Ascending aorta (tissue), 2 donors: Measurements from ENCODE around the gene PITPNC1. TPM values are rescaled to one million over a fixed set of nuclear protein-coding genes. Genes with fewer than 3 reads are reported as not detected.
"Not testable (repeated sequence)": the region's sequence is repeated elsewhere in the genome, so short reads cannot be mapped to it uniquely, and the experiment has no call there.

Experiments
- DNase-seq, 2 donors: peaks; one replicate each; pipeline ENCODE4 v3.0.0-alpha.2; 2019; ENCODE audit warnings: low spot score in 2 of 2
- H3K27ac ChIP-seq, 2 donors: fragments of 200-600 bp; sonication (generic); one replicate each; pipeline ENCODE4 v1.5.1; 2016 to 2017; ENCODE audit warnings: mild to moderate bottlenecking in 1 of 2
- H3K27me3 ChIP-seq: fragments of 200-600 bp; sonication (generic); one replicate; pipeline ENCODE4 v1.5.1; 2017
- H3K36me3 ChIP-seq, 2 donors: fragments of 200-600 bp; sonication (generic); one replicate each; pipeline ENCODE4 v1.5.1; 2016
- H3K4me1 ChIP-seq, 2 donors: fragments of 200-600 bp; sonication (generic); one replicate each; pipeline ENCODE4 v1.5.1; 2016 to 2017; ENCODE audit warnings: mild to moderate bottlenecking in 1 of 2
- H3K4me3 ChIP-seq, 2 donors: fragments of 200-600 bp; sonication (generic); one replicate each; pipeline ENCODE4 v1.5.1; 2016 to 2017; ENCODE audit warnings: mild to moderate bottlenecking in 1 of 2
- H3K9me3 ChIP-seq, 2 donors: fragments of 200-600 bp; sonication (generic); one replicate each; pipeline ENCODE4 v1.5.1; 2016
- intact Hi-C: fragments of 100-400 bp; cut with DNase I; formaldehyde crosslinking; loops from one replicate; pipeline ENCODE4 v1.15.1; 2023
- total RNA-seq: library from RNA; depleted of rRNA; stranded (reverse); fragments of >200 nt; gene quantifications from one replicate; pipeline ENCODE4 v1.1.0, GENCODE V29; 2016
- TF ChIP-seq, protein P1 (sequence below), 3 experiments: fragments of 200-600 bp in 2 of 3; fragments of 450-650 bp in 1 of 3; sonication (generic) in 2 of 3; IDR thresholded peaks; one replicate each; pipeline ENCODE4 v1.5.1; 2016 to 2019; ENCODE audit warnings: antibody characterized with exemption in 3 of 3, mild to moderate bottlenecking in 1 of 3, moderate library complexity in 1 of 3

PITPNC1 gene
- total RNA-seq, 1 donor from 2014 or later: 10.9 TPM

DNA sequence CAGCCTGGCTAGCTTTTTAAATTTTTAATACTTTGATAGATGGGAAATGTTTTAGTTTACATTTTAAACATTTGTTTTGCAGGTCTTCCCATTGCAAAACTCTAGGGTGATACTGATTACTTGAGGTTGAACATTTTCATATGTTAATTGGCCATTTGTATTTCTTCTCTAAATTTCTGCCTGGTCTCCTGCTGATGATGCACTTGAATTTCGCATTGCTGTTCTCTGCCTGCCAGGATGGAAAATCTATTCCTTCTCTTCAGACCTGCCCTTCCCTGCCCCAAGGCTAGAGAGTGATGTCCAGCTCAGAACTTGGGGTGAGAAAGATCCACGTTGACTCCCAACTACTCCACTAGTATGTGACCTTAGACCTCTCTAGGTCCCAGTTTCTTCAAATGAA is 134.7 kb downstream of the PITPNC1 start:
- H3K27me3 ChIP-seq: no peaks in the 10 kb centered on the region
- intact Hi-C loops: no loop called here
- no peaks in the 10 kb centered on the region for H3K36me3 ChIP-seq
- no peaks in the 10 kb centered on the region for H3K4me1 ChIP-seq
- no peak overlapping the region for H3K4me3 ChIP-seq
- H3K27ac ChIP-seq: no peak overlapping the region
- DNase-seq: no peak
- TF ChIP-seq, protein P1, sequence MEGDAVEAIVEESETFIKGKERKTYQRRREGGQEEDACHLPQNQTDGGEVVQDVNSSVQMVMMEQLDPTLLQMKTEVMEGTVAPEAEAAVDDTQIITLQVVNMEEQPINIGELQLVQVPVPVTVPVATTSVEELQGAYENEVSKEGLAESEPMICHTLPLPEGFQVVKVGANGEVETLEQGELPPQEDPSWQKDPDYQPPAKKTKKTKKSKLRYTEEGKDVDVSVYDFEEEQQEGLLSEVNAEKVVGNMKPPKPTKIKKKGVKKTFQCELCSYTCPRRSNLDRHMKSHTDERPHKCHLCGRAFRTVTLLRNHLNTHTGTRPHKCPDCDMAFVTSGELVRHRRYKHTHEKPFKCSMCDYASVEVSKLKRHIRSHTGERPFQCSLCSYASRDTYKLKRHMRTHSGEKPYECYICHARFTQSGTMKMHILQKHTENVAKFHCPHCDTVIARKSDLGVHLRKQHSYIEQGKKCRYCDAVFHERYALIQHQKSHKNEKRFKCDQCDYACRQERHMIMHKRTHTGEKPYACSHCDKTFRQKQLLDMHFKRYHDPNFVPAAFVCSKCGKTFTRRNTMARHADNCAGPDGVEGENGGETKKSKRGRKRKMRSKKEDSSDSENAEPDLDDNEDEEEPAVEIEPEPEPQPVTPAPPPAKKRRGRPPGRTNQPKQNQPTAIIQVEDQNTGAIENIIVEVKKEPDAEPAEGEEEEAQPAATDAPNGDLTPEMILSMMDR (IDR thresholded peaks at IDR 0.05): no peak
- peaks cover 0 to 6% of the 10 kb centered on the region in 2 donors for H3K9me3 ChIP-seq

DNA sequence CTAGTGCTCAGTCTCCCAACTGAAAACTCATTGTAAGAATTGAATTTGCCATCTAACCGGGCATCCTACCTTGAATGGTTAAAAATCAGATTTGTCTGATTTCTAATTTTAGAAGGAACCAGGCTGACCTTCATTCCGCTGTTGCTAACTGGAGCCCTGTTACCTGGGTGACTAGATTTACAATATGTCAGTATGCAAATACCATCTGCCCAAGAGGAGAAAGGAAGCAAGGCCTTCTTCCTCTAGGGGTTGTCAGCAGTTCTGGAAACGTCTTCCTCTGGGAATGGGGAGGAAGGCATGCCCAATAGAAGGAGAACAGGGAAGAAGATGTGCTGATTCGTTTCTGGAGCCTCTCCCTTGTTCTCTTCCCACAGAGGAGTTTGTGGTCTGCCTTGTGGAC is 137.9 kb downstream of the PITPNC1 start:
- DNase-seq: no peak
- Histone ChIP-seq H3K4me1 (no peaks in the 10 kb centered on the region), H3K4me3 (no peak overlapping the region), H3K36me3 (no peaks in the 10 kb centered on the region), H3K27me3 (no peaks in the 10 kb centered on the region), H3K9me3 (no peaks in the 10 kb centered on the region), H3K27ac (no peak overlapping the region)
- TF ChIP-seq, protein P1 (IDR thresholded peaks at IDR 0.05): no peak
- intact Hi-C loops: no loop called here

DNA sequence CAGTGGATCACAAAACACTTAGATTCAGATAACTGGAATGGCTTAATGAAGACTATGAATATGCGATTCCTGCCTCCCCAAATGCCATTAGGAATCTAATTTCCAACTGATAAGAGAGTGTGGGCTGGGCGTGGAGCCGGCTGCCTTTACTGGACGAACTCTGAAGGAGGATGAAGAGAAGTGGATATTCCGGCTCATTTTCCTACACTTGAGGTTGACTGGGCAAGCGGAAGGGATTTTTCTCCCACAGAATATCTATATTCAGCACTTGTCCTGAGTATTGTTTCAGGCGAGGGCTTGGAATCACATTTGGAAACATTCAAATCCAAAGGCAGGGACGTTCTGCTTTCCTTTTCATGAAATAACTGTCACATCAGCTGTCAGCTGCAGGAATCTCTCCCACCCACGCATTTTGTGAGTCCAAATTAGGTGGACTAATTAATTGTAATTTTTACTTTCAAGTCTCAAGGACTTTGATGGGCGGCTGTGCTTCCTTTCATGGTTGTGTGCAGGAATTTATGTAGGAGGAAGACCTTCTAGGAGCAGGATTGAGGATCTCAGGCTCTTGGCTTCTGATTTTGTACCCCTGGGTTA is 138.5 kb downstream of the PITPNC1 start:
- no peak overlapping the region for H3K4me3 ChIP-seq
- H3K27me3 ChIP-seq: no peaks in the 10 kb centered on the region
- TF ChIP-seq, protein P1 (IDR thresholded peaks at IDR 0.05): no peak
- DNase-seq: no peak
- no peaks in the 10 kb centered on the region for H3K4me1 ChIP-seq
- H3K9me3 ChIP-seq: no peaks in the 10 kb centered on the region
- no peak overlapping the region for H3K27ac ChIP-seq
- intact Hi-C loops: no loop called here
- H3K36me3 ChIP-seq: no peaks in the 10 kb centered on the region

DNA sequence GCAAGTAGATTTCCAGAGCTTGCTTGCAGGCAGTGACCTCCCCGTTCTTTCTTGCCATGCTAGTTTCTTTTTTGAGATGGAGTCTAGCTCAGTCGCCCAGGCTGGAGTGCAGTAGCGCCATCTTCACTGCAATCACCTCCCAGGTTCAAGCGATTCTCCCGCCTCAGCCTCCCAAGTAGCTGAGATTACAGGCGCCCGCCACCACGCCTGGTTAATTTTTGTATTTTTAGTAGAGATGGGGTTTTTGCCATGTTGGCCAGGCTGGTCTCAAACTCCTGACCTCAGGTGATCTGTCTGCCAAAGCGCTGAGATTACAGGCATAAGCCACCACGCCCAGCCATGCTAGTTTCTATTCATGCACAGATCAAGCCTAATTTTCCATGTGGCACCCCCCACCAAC is 139.5 kb downstream of the PITPNC1 start:
- H3K4me1 ChIP-seq, H3K27me3 ChIP-seq, H3K9me3 ChIP-seq, intact Hi-C loops, H3K4me3 ChIP-seq, DNase-seq, H3K27ac ChIP-seq, H3K36me3 ChIP-seq: not testable (repeated sequence)

DNA sequence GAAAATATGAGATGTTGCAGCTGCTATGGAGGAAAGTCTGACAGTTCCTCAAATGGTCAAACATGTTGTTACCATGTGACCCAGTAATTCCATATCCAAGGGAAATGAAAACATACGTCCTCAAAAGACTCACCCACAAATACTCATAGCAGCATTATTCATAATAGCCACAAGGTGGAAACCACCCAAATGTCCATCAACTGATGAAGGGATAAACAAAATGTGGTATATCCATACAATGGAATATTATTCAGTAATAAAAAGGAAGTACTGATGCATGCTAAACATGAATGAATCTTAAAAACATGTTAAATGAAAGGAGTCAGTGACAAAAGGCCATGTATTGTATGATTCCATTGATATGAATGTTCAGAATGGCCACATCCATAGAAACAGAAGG is 140.2 kb downstream of the PITPNC1 start:
- intact Hi-C loops: no loop called here
- Histone ChIP-seq H3K27ac (no peak overlapping the region), H3K4me3 (no peak overlapping the region), H3K4me1 (no peaks in the 10 kb centered on the region), H3K27me3 (no peaks in the 10 kb centered on the region), H3K9me3 (no peaks in the 10 kb centered on the region), H3K36me3 (no peaks in the 10 kb centered on the region)
- TF ChIP-seq, protein P1 (IDR thresholded peaks at IDR 0.05): no peak
- no peak for DNase-seq

DNA sequence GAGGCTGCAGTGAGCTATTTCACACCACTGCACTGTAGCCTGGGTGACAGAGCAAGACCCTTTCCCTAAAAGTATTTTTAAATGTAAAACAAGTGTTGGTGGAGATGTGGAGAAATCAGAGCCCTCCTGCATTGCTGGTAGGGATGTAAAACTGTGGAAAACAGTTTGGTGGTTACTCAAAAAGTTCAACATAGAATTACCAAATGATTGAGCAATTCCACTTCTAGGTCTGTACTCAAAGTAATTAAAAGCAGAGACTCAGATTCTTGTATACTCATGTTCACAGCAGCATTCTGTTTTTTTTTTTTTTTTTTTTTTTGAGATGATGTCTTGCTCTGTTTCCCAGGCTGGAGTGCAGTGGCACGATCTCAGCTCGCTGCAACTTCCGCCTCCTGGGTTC is 141.8 kb downstream of the PITPNC1 start:
- no peaks in the 10 kb centered on the region for H3K9me3 ChIP-seq
- intact Hi-C loops: no loop called here
- no peak overlapping the region for H3K27ac ChIP-seq
- H3K27me3 ChIP-seq: no peaks in the 10 kb centered on the region
- DNase-seq: no peak
- no peak overlapping the region for H3K4me3 ChIP-seq
- no peaks in the 10 kb centered on the region for H3K36me3 ChIP-seq
- H3K4me1 ChIP-seq: no peaks in the 10 kb centered on the region
- TF ChIP-seq, protein P1 (IDR thresholded peaks at IDR 0.05): no peak
